ENCODE data around the gene GMIP.

- TF ChIP-seq TEAD4 (IDR thresholded peaks at IDR 0.05) (no peak), EP300 (IDR thresholded peaks at IDR 0.05; ENCODE audit: borderline replicate concordance) (no peak), USF1 (IDR thresholded peaks at IDR 0.05) (no peak), TAF1 (IDR thresholded peaks at IDR 0.05; ENCODE audit: low read depth) (no peak), YY1 (IDR thresholded peaks at IDR 0.05; ENCODE audit: low read depth) (no peak), CREB1 (IDR thresholded peaks at IDR 0.05; ENCODE audit: low read depth) (no peak), ZBTB7A (IDR thresholded peaks at IDR 0.05; ENCODE audit: low read depth) (no peak), CEBPB (IDR thresholded peaks at IDR 0.05) (no peak), TCF12 (IDR thresholded peaks at IDR 0.05; ENCODE audit: low read depth) (no peak), FOXM1 (IDR thresholded peaks at IDR 0.05; ENCODE audit: borderline replicate concordance, low read depth) (no peak), NFIC (IDR thresholded peaks at IDR 0.05) (no peak), RAD21 (IDR thresholded peaks at IDR 0.05; ENCODE audit: low read depth) (no peak)
- TF ChIP-seq, protein P1, sequence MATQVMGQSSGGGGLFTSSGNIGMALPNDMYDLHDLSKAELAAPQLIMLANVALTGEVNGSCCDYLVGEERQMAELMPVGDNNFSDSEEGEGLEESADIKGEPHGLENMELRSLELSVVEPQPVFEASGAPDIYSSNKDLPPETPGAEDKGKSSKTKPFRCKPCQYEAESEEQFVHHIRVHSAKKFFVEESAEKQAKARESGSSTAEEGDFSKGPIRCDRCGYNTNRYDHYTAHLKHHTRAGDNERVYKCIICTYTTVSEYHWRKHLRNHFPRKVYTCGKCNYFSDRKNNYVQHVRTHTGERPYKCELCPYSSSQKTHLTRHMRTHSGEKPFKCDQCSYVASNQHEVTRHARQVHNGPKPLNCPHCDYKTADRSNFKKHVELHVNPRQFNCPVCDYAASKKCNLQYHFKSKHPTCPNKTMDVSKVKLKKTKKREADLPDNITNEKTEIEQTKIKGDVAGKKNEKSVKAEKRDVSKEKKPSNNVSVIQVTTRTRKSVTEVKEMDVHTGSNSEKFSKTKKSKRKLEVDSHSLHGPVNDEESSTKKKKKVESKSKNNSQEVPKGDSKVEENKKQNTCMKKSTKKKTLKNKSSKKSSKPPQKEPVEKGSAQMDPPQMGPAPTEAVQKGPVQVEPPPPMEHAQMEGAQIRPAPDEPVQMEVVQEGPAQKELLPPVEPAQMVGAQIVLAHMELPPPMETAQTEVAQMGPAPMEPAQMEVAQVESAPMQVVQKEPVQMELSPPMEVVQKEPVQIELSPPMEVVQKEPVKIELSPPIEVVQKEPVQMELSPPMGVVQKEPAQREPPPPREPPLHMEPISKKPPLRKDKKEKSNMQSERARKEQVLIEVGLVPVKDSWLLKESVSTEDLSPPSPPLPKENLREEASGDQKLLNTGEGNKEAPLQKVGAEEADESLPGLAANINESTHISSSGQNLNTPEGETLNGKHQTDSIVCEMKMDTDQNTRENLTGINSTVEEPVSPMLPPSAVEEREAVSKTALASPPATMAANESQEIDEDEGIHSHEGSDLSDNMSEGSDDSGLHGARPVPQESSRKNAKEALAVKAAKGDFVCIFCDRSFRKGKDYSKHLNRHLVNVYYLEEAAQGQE (IDR thresholded peaks at IDR 0.05; ENCODE audit: low read depth) = no peak
Observed at GRCh38 chr19:19647037-19647835, 3.8 kb upstream of the GMIP start.

Measured in Ishikawa (cell line).